HepG2 (cell line): ENCODE data around the gene COL9A3. TPM values are rescaled to one million over a fixed set of nuclear protein-coding genes. Genes with fewer than 3 reads are reported as not detected.

Experiments
- DR1 ChIP-seq: sonication (generic); formaldehyde crosslinking; IDR thresholded peaks from 2 replicates; pipeline ENCODE4 v1.8.0; 2021; ENCODE audit warnings: mild to moderate bottlenecking, missing genetic modification reagents, inconsistent platforms
- GATA4 ChIP-seq: sonication (generic); IDR thresholded peaks from 2 replicates; pipeline ENCODE4 v1.6.1; 2016; ENCODE audit warnings: antibody characterized with exemption, low read depth, borderline replicate concordance
- HOXD1 ChIP-seq: sonication (generic); formaldehyde crosslinking; IDR thresholded peaks from 2 replicates; pipeline ENCODE4 v1.5.0; 2020; ENCODE audit warnings: missing genetic modification reagents
- IKZF1 ChIP-seq: fragments of 450-650 bp; IDR thresholded peaks from 2 replicates; pipeline ENCODE4 v1.7.1; 2016
- KAT8 ChIP-seq: IDR thresholded peaks from 2 replicates; pipeline ENCODE4 v1.6.1; 2016; ENCODE audit warnings: missing genetic modification reagents, missing compliant biosample characterization
- MXD3 ChIP-seq: IDR thresholded peaks from 2 replicates; pipeline ENCODE4 v1.6.1; 2016; ENCODE audit warnings: mild to moderate bottlenecking, missing biosample characterization, missing genetic modification reagents
- NKX3-1 ChIP-seq: sonication (generic); formaldehyde crosslinking; IDR thresholded peaks from 2 replicates; pipeline ENCODE4 v1.5.0; 2020; ENCODE audit warnings: missing genetic modification reagents
- NRL ChIP-seq: sonication (generic); formaldehyde crosslinking; IDR thresholded peaks from 2 replicates; pipeline ENCODE4 v1.5.0; 2020; ENCODE audit warnings: missing genetic modification reagents, mild to moderate bottlenecking, moderate library complexity, borderline replicate concordance
- PBX2 ChIP-seq: IDR thresholded peaks from 2 replicates; pipeline ENCODE4 v1.6.1; 2016; ENCODE audit warnings: control low read depth
- RELA ChIP-seq: sonication (generic); formaldehyde crosslinking; IDR thresholded peaks from 2 replicates; pipeline ENCODE4 v1.4.0; 2020; ENCODE audit warnings: missing genetic modification reagents
- SETDB1 ChIP-seq: sonication (generic); formaldehyde crosslinking; IDR thresholded peaks from 2 replicates; pipeline ENCODE4 v1.5.1; 2020; ENCODE audit warnings: missing genetic modification reagents, mild to moderate bottlenecking, borderline replicate concordance
- SKI ChIP-seq: fragments of 450-650 bp; IDR thresholded peaks from one replicate; pipeline ENCODE4 v1.6.1; 2018; ENCODE audit warnings: mild to moderate bottlenecking; ENCODE audit not compliant: partially characterized antibody
- ZBTB38 ChIP-seq: sonication (generic); formaldehyde crosslinking; IDR thresholded peaks from 2 replicates; pipeline ENCODE4 v1.5.1; 2020; ENCODE audit warnings: mild to moderate bottlenecking, missing genetic modification reagents
- ZNF234 ChIP-seq: sonication (generic); formaldehyde crosslinking; conservative IDR thresholded peaks from 2 replicates; pipeline ENCODE4 v1.5.1; 2020; ENCODE audit warnings: mild to moderate bottlenecking, missing genetic modification reagents
- ZNF574 ChIP-seq: sonication (generic); formaldehyde crosslinking; IDR thresholded peaks from 2 replicates; pipeline ENCODE4 v1.4.0; 2020; ENCODE audit warnings: missing genetic modification reagents
- ZNF703 ChIP-seq: sonication (generic); formaldehyde crosslinking; IDR thresholded peaks from 2 replicates; pipeline ENCODE4 v1.5.1; 2020; ENCODE audit warnings: missing genetic modification reagents, mild to moderate bottlenecking, moderate library complexity, borderline replicate concordance
- ZZZ3 ChIP-seq: sonication (generic); formaldehyde crosslinking; IDR thresholded peaks from 2 replicates; pipeline ENCODE4 v1.4.0; 2020; ENCODE audit warnings: missing genetic modification reagents, mild to moderate bottlenecking, borderline replicate concordance
- polyA plus RNA-seq, 8 experiments: library from polyadenylated mRNA; depleted of rRNA in 3 of 8; stranded (reverse) in 7 of 8; unstranded in 1 of 8; fragments of >200 nt; fragmentation: Illumina TruSeq in 4 of 8; extraction: Trizol in 4 of 8; gene quantifications; 2 replicates each; pipeline versions ENCODE4 v1.2.1 to v1.2.3, GENCODE V29; 2011 to 2016; ENCODE audit warnings: low read depth in 4 of 8, missing spikeins in 1 of 8, mixed read lengths in 1 of 8; ENCODE audit not compliant: insufficient read depth in 1 of 8
- total RNA-seq, 5 experiments: library from RNA; depleted of rRNA; stranded (reverse); fragments of >200 nt; fragmentation: Illumina TruSeq; extraction: Trizol; gene quantifications; 2 replicates each; pipeline ENCODE4 v1.2.3, GENCODE V29; 2016; ENCODE audit warnings: low read depth in 1 of 5
- TF ChIP-seq, protein P1 (sequence below), 2 experiments: sonication (generic) in 1 of 2; formaldehyde crosslinking in 1 of 2; IDR thresholded peaks; 2 replicates each; pipeline versions ENCODE4 v1.4.0 to v1.6.1; 2018 to 2020; ENCODE audit warnings: missing genetic modification reagents in 2 of 2, borderline replicate concordance in 1 of 2, low read depth in 1 of 2, mild to moderate bottlenecking in 1 of 2, missing biosample characterization in 1 of 2
- TF ChIP-seq, protein P2 (sequence below): sonication (generic); formaldehyde crosslinking; IDR thresholded peaks from 2 replicates; pipeline ENCODE4 v1.4.0; 2020; ENCODE audit warnings: mild to moderate bottlenecking, missing genetic modification reagents
- TF ChIP-seq, protein P3 (sequence below): sonication (generic); formaldehyde crosslinking; IDR thresholded peaks from 2 replicates; pipeline ENCODE4 v1.4.0; 2020; ENCODE audit warnings: mild to moderate bottlenecking, missing genetic modification reagents

The COL9A3 gene
- total and polyA plus RNA-seq, 2 of the 13 experiments (the other 11 are each of a cell fraction or from before 2014, with no cell fraction given): 155 to 204 TPM

GRCh38 chr20:62794007-62794724 lies 22.7 kb upstream of the COL9A3 start (continued):
- TF ChIP-seq, protein P1, sequence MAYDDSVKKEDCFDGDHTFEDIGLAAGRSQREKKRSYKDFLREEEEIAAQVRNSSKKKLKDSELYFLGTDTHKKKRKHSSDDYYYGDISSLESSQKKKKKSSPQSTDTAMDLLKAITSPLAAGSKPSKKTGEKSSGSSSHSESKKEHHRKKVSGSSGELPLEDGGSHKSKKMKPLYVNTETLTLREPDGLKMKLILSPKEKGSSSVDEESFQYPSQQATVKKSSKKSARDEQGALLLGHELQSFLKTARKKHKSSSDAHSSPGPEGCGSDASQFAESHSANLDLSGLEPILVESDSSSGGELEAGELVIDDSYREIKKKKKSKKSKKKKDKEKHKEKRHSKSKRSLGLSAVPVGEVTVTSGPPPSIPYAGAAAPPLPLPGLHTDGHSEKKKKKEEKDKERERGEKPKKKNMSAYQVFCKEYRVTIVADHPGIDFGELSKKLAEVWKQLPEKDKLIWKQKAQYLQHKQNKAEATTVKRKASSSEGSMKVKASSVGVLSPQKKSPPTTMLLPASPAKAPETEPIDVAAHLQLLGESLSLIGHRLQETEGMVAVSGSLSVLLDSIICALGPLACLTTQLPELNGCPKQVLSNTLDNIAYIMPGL (CRISPR knock-in tag; IDR thresholded peaks at IDR 0.05; ENCODE audit: borderline replicate concordance in 1 of 2, low read depth in 1 of 2): peak; percentile 44 to 56
- no peak for TF ChIP-seq ZNF703
- TF ChIP-seq GATA4: peak; percentile 75
- TF ChIP-seq DR1 (CRISPR knock-in tag): peak; percentile 68
- TF ChIP-seq NRL (CRISPR knock-in tag): 0 out of 2 replicates have a peak, but pooled peaks have one; percentile 31
- TF ChIP-seq IKZF1: no peak
- TF ChIP-seq ZNF234 (CRISPR knock-in tag): no peak
- TF ChIP-seq NKX3-1: peak; percentile 41; the same call in 1 of the 2 replicates
- TF ChIP-seq, protein P2, sequence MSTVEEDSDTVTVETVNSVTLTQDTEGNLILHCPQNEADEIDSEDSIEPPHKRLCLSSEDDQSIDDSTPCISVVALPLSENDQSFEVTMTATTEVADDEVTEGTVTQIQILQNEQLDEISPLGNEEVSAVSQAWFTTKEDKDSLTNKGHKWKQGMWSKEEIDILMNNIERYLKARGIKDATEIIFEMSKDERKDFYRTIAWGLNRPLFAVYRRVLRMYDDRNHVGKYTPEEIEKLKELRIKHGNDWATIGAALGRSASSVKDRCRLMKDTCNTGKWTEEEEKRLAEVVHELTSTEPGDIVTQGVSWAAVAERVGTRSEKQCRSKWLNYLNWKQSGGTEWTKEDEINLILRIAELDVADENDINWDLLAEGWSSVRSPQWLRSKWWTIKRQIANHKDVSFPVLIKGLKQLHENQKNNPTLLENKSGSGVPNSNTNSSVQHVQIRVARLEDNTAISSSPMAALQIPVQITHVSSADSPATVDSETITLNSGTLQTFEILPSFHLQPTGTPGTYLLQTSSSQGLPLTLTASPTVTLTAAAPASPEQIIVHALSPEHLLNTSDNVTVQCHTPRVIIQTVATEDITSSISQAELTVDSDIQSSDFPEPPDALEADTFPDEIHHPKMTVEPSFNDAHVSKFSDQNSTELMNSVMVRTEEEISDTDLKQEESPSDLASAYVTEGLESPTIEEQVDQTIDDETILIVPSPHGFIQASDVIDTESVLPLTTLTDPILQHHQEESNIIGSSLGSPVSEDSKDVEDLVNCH (CRISPR knock-in tag): 0 out of 2 replicates have a peak, but pooled peaks have one; percentile 44
- TF ChIP-seq ZZZ3 (CRISPR knock-in tag): no peak
- TF ChIP-seq ZNF574 (CRISPR knock-in tag): peak; percentile 18
- TF ChIP-seq SETDB1 (CRISPR knock-in tag): no peak
- peak; percentile 19; the same call in 1 of the 2 replicates for TF ChIP-seq MXD3
- no peak; the same call in 1 of the 2 replicates for TF ChIP-seq ZBTB38 (CRISPR knock-in tag)
- no peak for TF ChIP-seq PBX2
- TF ChIP-seq, protein P3, sequence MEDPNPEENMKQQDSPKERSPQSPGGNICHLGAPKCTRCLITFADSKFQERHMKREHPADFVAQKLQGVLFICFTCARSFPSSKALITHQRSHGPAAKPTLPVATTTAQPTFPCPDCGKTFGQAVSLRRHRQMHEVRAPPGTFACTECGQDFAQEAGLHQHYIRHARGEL (CRISPR knock-in tag): peak; percentile 4; the same call in 1 of the 2 replicates
- TF ChIP-seq HOXD1 (CRISPR knock-in tag): peak; percentile 93
- 0 out of 2 replicates have a peak, but pooled peaks have one; percentile 46 for TF ChIP-seq RELA (CRISPR knock-in tag)
- TF ChIP-seq KAT8 (CRISPR knock-in tag): peak; percentile 74
- TF ChIP-seq SKI: no peak
